H1 (cell line): ENCODE measurements around the gene MTERF2. TPM values are rescaled to one million over a fixed set of nuclear protein-coding genes. Genes with fewer than 3 reads are reported as not detected.

Experiments used
- CTCF ChIA-PET: fragments of 300-600 bp; sonication (Branson Sonifier 250); formaldehyde crosslinking; loops from one replicate; lab custom pipeline; 2021; ENCODE audit not compliant: partially characterized antibody; lab: Charles Lee
- POLR2A ChIA-PET: fragments of 300-600 bp; sonication (Branson Sonifier 250); formaldehyde crosslinking; loops from one replicate; lab custom pipeline; 2021; ENCODE audit warnings: inconsistent platforms; ENCODE audit not compliant: partially characterized antibody; lab: Charles Lee
- DNase-seq, 2 experiments: peaks; one replicate each; pipeline versions ENCODE4 v3.0.0 to v3.0.0-alpha.2; 2010 to 2022; ENCODE audit warnings: low spot score in 2 of 2, low read depth in 1 of 2, mixed read lengths in 1 of 2
- FAIRE-seq: peaks from 2 replicates; lab custom pipeline; 2011; peaks lifted over from hg19 to GRCh38; lab: Jason Lieb, UNC
- H2AFZ ChIP-seq: 2 replicates; pipeline ENCODE4 v1.8.1; 2012; ENCODE audit warnings: low read length, inconsistent platforms
- H2AK5ac ChIP-seq: 2 replicates; pipeline ENCODE4 v1.6.1; 2013; ENCODE audit warnings: low read depth, low read length
- H2BK120ac ChIP-seq: replicated peaks from 2 replicates; pipeline ENCODE3; 2013; ENCODE audit warnings: low read depth, low read length, inconsistent platforms
- H2BK12ac ChIP-seq: 2 replicates; pipeline ENCODE4 v1.6.1; 2013; ENCODE audit warnings: low read depth, low read length
- H2BK15ac ChIP-seq: 2 replicates; pipeline ENCODE4 v1.6.1; 2013; ENCODE audit warnings: low read length
- H2BK20ac ChIP-seq: 2 replicates; pipeline ENCODE4 v1.6.1; 2013; ENCODE audit warnings: low read length
- H2BK5ac ChIP-seq: 2 replicates; pipeline ENCODE4 v1.6.1; 2013; ENCODE audit warnings: low read depth, low read length
- H3K14ac ChIP-seq: 2 replicates; pipeline ENCODE4 v1.6.1; 2013; ENCODE audit warnings: inconsistent platforms; ENCODE audit not compliant: insufficient read length
- H3K18ac ChIP-seq: 2 replicates; pipeline ENCODE4 v1.6.1; 2013; ENCODE audit warnings: low read length; ENCODE audit errors: extremely low read depth
- H3K23ac ChIP-seq: 2 replicates; pipeline ENCODE4 v1.6.1; 2013; ENCODE audit warnings: inconsistent platforms; ENCODE audit not compliant: insufficient read length
- H3K23me2 ChIP-seq: 2 replicates; pipeline ENCODE4 v1.6.1; 2013; ENCODE audit warnings: low read depth, low read length
- H3K27ac ChIP-seq: 2 replicates; pipeline ENCODE4 v1.6.1; 2011; ENCODE audit warnings: low read depth, low read length, inconsistent platforms
- H3K27me3 ChIP-seq, 4 experiments: replicated peaks in 1 of 4; 1 replicate in 1 of 4; 2 replicates in 3 of 4; pipeline versions ENCODE4 v1.6.1 to v1.8.1; 2011 to 2013; ENCODE audit warnings: low read length in 3 of 4, mild to moderate bottlenecking in 3 of 4, inconsistent platforms in 2 of 4, mixed read lengths in 2 of 4, moderate library complexity in 1 of 4; ENCODE audit not compliant: control insufficient read depth in 3 of 4, insufficient read depth in 3 of 4; ENCODE audit errors: extremely low read depth in 1 of 4
- H3K36me3 ChIP-seq, 4 experiments: 2 replicates each; pipeline versions ENCODE4 v1.6.1 to v1.8.1; 2011 to 2013; ENCODE audit warnings: mild to moderate bottlenecking in 4 of 4, low read length in 3 of 4, moderate library complexity in 2 of 4, control low read depth in 1 of 4, inconsistent platforms in 1 of 4; ENCODE audit not compliant: insufficient read depth in 4 of 4, control insufficient read depth in 2 of 4
- H3K4ac ChIP-seq: replicated peaks from 2 replicates; pipeline ENCODE3; 2013; ENCODE audit warnings: low read length, low read depth, mixed read lengths, inconsistent platforms; ENCODE audit not compliant: insufficient read length
- H3K4me1 ChIP-seq, 4 experiments: replicated peaks in 1 of 4; 1 replicate in 1 of 4; 2 replicates in 3 of 4; pipeline versions ENCODE4 v1.6.1 to v1.8.1; 2011 to 2013; ENCODE audit warnings: low read length in 3 of 4, inconsistent platforms in 2 of 4, mixed read lengths in 1 of 4; ENCODE audit not compliant: insufficient read depth in 4 of 4, control insufficient read depth in 3 of 4
- H3K4me2 ChIP-seq, 2 experiments: 2 replicates each; pipeline versions ENCODE4 v1.6.1 to v1.8.1; 2011 to 2013; ENCODE audit warnings: low read depth in 2 of 2, low read length in 2 of 2, control low read depth in 1 of 2, inconsistent platforms in 1 of 2, mild to moderate bottlenecking in 1 of 2; ENCODE audit not compliant: insufficient read depth in 1 of 2
- H3K4me3 ChIP-seq, 4 experiments: fragments of 200-600, 300-600 bp in 1 of 4; sonication (generic), shearing (Covaris generic), sonication (Bioruptor Twin) in 1 of 4; 2 replicates each; pipeline versions ENCODE4 v1.5.1 to v1.8.1; 2011 to 2016; ENCODE audit warnings: low read length in 4 of 4, low read depth in 3 of 4, control low read depth in 2 of 4, inconsistent platforms in 2 of 4, mild to moderate bottlenecking in 2 of 4, mixed read lengths in 1 of 4, moderate library complexity in 1 of 4; ENCODE audit not compliant: insufficient read depth in 2 of 4; ENCODE audit errors: extremely low read depth in 1 of 4
- H3K56ac ChIP-seq: replicated peaks from 2 replicates; pipeline ENCODE3; 2013; ENCODE audit warnings: low read depth, mild to moderate bottlenecking, mixed read lengths, low read length, inconsistent platforms; ENCODE audit not compliant: insufficient read length
- H3K79me1 ChIP-seq: 2 replicates; pipeline ENCODE4 v1.6.1; 2013; ENCODE audit warnings: low read depth, low read length, control low read depth
- H3K79me2 ChIP-seq, 2 experiments: 2 replicates each; pipeline versions ENCODE4 v1.6.1 to v1.8.1; 2012 to 2013; ENCODE audit warnings: low read length in 2 of 2, mild to moderate bottlenecking in 2 of 2, inconsistent platforms in 1 of 2; ENCODE audit not compliant: insufficient read depth in 2 of 2, control insufficient read depth in 1 of 2
- H3K9ac ChIP-seq, 4 experiments: replicated peaks in 1 of 4; 1 replicate in 1 of 4; 2 replicates in 3 of 4; pipeline versions ENCODE4 v1.6.1 to v1.8.1; 2011 to 2013; ENCODE audit warnings: low read depth in 3 of 4, low read length in 3 of 4, control low read depth in 2 of 4, mild to moderate bottlenecking in 2 of 4, moderate library complexity in 2 of 4, inconsistent platforms in 1 of 4; ENCODE audit errors: extremely low read depth in 1 of 4
- H3K9me3 ChIP-seq, 2 experiments: 2 replicates each; pipeline versions ENCODE4 v1.6.1 to v1.8.1; 2012 to 2013; ENCODE audit warnings: mild to moderate bottlenecking in 2 of 2, moderate library complexity in 2 of 2, control low read depth in 1 of 2, inconsistent platforms in 1 of 2, low read depth in 1 of 2, low read length in 1 of 2, mixed read lengths in 1 of 2; ENCODE audit not compliant: insufficient read depth in 2 of 2
- H4K20me1 ChIP-seq, 2 experiments: replicated peaks in 1 of 2; 2 replicates each; pipeline versions ENCODE3 to v1.8.1; 2011 to 2013; ENCODE audit warnings: inconsistent platforms in 2 of 2, low read length in 2 of 2, mild to moderate bottlenecking in 1 of 2; ENCODE audit not compliant: insufficient read depth in 2 of 2, control insufficient read depth in 1 of 2
- H4K5ac ChIP-seq: 2 replicates; pipeline ENCODE4 v1.6.1; 2013; ENCODE audit warnings: low read length, low read depth, mixed read lengths, inconsistent platforms; ENCODE audit not compliant: insufficient read length
- H4K8ac ChIP-seq: 2 replicates; pipeline ENCODE4 v1.8.0; 2013; ENCODE audit warnings: mild to moderate bottlenecking, moderate library complexity, low read length, inconsistent platforms; ENCODE audit not compliant: insufficient read depth; ENCODE audit errors: extremely low read depth
- H4K91ac ChIP-seq: replicated peaks from 2 replicates; pipeline ENCODE3; 2013; ENCODE audit warnings: low read length, mixed read lengths, inconsistent platforms; ENCODE audit not compliant: insufficient read length
- BCL11A ChIP-seq, 2 experiments: IDR thresholded peaks; one replicate each; pipeline ENCODE4 v1.6.1; 2011; ENCODE audit warnings: low read depth in 2 of 2, low read length in 2 of 2, mild to moderate bottlenecking in 2 of 2
- CREB1 ChIP-seq: IDR thresholded peaks from 2 replicates; pipeline ENCODE4 v1.6.1; 2012; ENCODE audit warnings: inconsistent platforms
- GABPA ChIP-seq: IDR thresholded peaks from 2 replicates; pipeline ENCODE4 v1.6.1; 2011; ENCODE audit warnings: mild to moderate bottlenecking, low read length, moderate library complexity, borderline replicate concordance; ENCODE audit not compliant: insufficient read depth
- KDM5A ChIP-seq: fragments of 200-600 bp; IDR thresholded peaks from 2 replicates; pipeline ENCODE4 v1.7.1; 2012; ENCODE audit warnings: mild to moderate bottlenecking, low read length, inconsistent platforms, mixed read lengths
- RAD21 ChIP-seq, 2 experiments: IDR thresholded peaks in 1 of 2; conservative IDR thresholded peaks in 1 of 2; 2 replicates each; pipeline ENCODE4 v1.6.1; 2011; ENCODE audit warnings: low read depth in 2 of 2, low read length in 2 of 2, improper control_type of control experiment in 1 of 2, inconsistent platforms in 1 of 2, mild to moderate bottlenecking in 1 of 2, moderate library complexity in 1 of 2
- RBBP5 ChIP-seq: IDR thresholded peaks from 2 replicates; pipeline ENCODE4 v1.7.1; 2012; ENCODE audit warnings: low read depth, mild to moderate bottlenecking, inconsistent platforms, low read length, moderate library complexity, borderline replicate concordance
- SAP30 ChIP-seq: fragments of 300-600 bp; sonication (generic); IDR thresholded peaks from 2 replicates; pipeline ENCODE4 v1.7.1; 2012; ENCODE audit warnings: low read length, moderate library complexity, mild to moderate bottlenecking, inconsistent platforms; ENCODE audit not compliant: insufficient read depth, insufficient replicate concordance
- SIX5 ChIP-seq: IDR thresholded peaks from 2 replicates; pipeline ENCODE4 v1.6.1; 2011; ENCODE audit warnings: mild to moderate bottlenecking, low read depth, low read length
- SUZ12 ChIP-seq: fragments of 200-600 bp; sonication (generic); IDR thresholded peaks from 2 replicates; pipeline ENCODE4 v1.6.1; 2012; ENCODE audit warnings: mild to moderate bottlenecking, inconsistent platforms, low read length, moderate library complexity, mixed read lengths
- TAF7 ChIP-seq: optimal IDR thresholded peaks from 2 replicates; pipeline ENCODE3; 2011; ENCODE audit warnings: low read depth, mild to moderate bottlenecking, inconsistent platforms, low read length, moderate library complexity, borderline replicate concordance
- TCF12 ChIP-seq: IDR thresholded peaks from 2 replicates; pipeline ENCODE4 v1.6.1; 2011; ENCODE audit warnings: low read depth, mild to moderate bottlenecking, low read length
- WGBS, 2 experiments: shearing (Covaris generic) in 1 of 2; methylation state at CpG; one replicate each; pipeline versions ENCODE4 v1.1.6 to v1.1.7; 2013 to 2015; ENCODE audit warnings: low lambda C conversion rate in 2 of 2, mixed read lengths in 2 of 2, inconsistent platforms in 1 of 2, low coverage in 1 of 2, missing lambda C conversion rate in 1 of 2; ENCODE audit not compliant: insufficient replicate concordance in 2 of 2, insufficient coverage in 1 of 2, insufficient read length in 1 of 2; ENCODE audit errors: extremely low coverage in 1 of 2, missing lambda C conversion rate in 1 of 2; 5-methylcytosine and 5-hydroxymethylcytosine counted together
- polyA plus RNA-seq, 7 experiments: library from polyadenylated mRNA; depleted of rRNA in 3 of 7; stranded (reverse) in 5 of 7; unstranded in 2 of 7; fragments of >200 nt in 5 of 7; fragments of 200-250 nt in 2 of 7; gene quantifications; 1 replicate in 5 of 7; 2 replicates in 1 of 7; 4 replicates in 1 of 7; pipeline versions ENCODE4 v1.2.1 to v1.2.3, GENCODE V29; 2011 to 2013; ENCODE audit warnings: missing spikeins in 2 of 7, mixed read lengths in 2 of 7
- total RNA-seq: library from RNA; stranded (reverse); fragmentation: NEBNext Ultra II Directional; extraction: Animal tissue kit (Norgen Biotek cat#: 25700); gene quantifications from 2 replicates; pipeline ENCODE4 v1.2.1, GENCODE V29; 2021
- TF ChIP-seq, protein P1 (sequence below): IDR thresholded peaks from 2 replicates; pipeline ENCODE4 v1.6.1; 2012; ENCODE audit warnings: inconsistent platforms
- TF ChIP-seq, protein P2 (sequence below): IDR thresholded peaks from 2 replicates; pipeline ENCODE4 v1.6.1; 2011; ENCODE audit warnings: low read length, improper control_type of control experiment

Gene MTERF2
- total and polyA plus RNA-seq, 2 of the 8 experiments (the other 6 are each of a cell fraction or from before 2014, with no cell fraction given), result 2.8 to 7.1 TPM

DNA sequence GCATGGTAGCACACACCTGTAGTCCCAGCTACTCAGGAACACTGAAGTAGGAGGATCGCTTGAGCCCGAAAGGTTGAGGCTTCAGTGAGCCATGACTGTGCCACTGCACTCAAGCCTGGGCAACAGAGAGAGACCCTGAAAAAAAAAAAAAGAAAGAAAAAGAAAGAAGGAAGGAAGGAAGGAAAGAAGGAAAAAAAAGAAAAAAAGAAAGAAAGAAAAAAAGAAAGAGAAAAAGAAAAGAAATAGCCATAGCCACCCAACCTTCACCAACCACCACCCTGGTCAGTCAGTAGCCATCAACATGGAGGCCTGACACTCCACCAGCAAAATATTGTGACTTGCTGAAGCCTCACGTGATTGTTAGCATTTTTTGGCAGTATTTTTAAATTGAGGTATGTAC lies 52.7 kb downstream of the MTERF2 start:
- no peak overlapping the region for H4K8ac ChIP-seq
- H3K36me3 ChIP-seq, result no peaks in the 10 kb centered on the region
- no peak overlapping the region for H2BK120ac ChIP-seq
- POLR2A ChIA-PET, result no interaction called here
- H3K18ac ChIP-seq, result no peak overlapping the region
- no peak overlapping the region for H2AK5ac ChIP-seq
- no peak overlapping the region for H3K4me2 ChIP-seq
- no peaks in the 10 kb centered on the region for H3K79me2 ChIP-seq
- no peak overlapping the region for H3K9ac ChIP-seq
- DNase-seq, result no peak
- H3K4me1 ChIP-seq, result no peaks in the 10 kb centered on the region
- no peak overlapping the region for H3K4me3 ChIP-seq
- no peaks in the 10 kb centered on the region for H3K9me3 ChIP-seq
- no peak for FAIRE-seq
- H4K20me1 ChIP-seq, result no peaks in the 10 kb centered on the region
- no peak overlapping the region for H2BK20ac ChIP-seq
- H4K5ac ChIP-seq, result no peak overlapping the region
- no peak overlapping the region for H3K14ac ChIP-seq
- no peaks in the 10 kb centered on the region for H3K27me3 ChIP-seq
- H3K27ac ChIP-seq, result no peak overlapping the region
- no peak overlapping the region for H3K56ac ChIP-seq
- no peak overlapping the region for H3K4ac ChIP-seq
- H3K23ac ChIP-seq, result no peak overlapping the region
- CTCF ChIA-PET, result no interaction called here
- no peak overlapping the region for H2BK15ac ChIP-seq
- H3K23me2 ChIP-seq, result no peaks in the 10 kb centered on the region; the same call in 1 of the 2 replicates
- no peak overlapping the region for H2BK5ac ChIP-seq
- H4K91ac ChIP-seq, result no peak overlapping the region
- 83% methylated on average over 3 of the region's 3 CpGs; no CpG with 5 or more reads in 1 of the 2 experiments for WGBS, 2 experiments
- H3K79me1 ChIP-seq, result no peaks in the 10 kb centered on the region
- H2AFZ ChIP-seq, result no peak overlapping the region
- H2BK12ac ChIP-seq, result no peak overlapping the region
- TF ChIP-seq TAF7 (no peak), RAD21 (IDR thresholded peaks at IDR 0.05 in 1 of 2, conservative IDR thresholded peaks at IDR 0.05 in 1 of 2; ENCODE audit: low read depth in 2 of 2, low read length in 2 of 2) (no peak), GABPA (no peak), KDM5A (no peak), RBBP5 (no peak), SIX5 (no peak), BCL11A (IDR thresholded peaks at IDR 0.05; ENCODE audit: low read depth in 2 of 2, low read length in 2 of 2) (no peak), SUZ12 (no peak), TCF12 (no peak), SAP30 (no peak), CREB1 (no peak)
- TF ChIP-seq, protein P1, sequence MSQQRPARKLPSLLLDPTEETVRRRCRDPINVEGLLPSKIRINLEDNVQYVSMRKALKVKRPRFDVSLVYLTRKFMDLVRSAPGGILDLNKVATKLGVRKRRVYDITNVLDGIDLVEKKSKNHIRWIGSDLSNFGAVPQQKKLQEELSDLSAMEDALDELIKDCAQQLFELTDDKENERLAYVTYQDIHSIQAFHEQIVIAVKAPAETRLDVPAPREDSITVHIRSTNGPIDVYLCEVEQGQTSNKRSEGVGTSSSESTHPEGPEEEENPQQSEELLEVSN, result no peak
- TF ChIP-seq, protein P2, sequence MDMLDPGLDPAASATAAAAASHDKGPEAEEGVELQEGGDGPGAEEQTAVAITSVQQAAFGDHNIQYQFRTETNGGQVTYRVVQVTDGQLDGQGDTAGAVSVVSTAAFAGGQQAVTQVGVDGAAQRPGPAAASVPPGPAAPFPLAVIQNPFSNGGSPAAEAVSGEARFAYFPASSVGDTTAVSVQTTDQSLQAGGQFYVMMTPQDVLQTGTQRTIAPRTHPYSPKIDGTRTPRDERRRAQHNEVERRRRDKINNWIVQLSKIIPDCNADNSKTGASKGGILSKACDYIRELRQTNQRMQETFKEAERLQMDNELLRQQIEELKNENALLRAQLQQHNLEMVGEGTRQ, result no peak
